ENCODE results near the gene CORIN.
A peak's percentile ranks its signal among the peaks of the same experiment; 100 is the strongest.

CORIN gene

DNA sequence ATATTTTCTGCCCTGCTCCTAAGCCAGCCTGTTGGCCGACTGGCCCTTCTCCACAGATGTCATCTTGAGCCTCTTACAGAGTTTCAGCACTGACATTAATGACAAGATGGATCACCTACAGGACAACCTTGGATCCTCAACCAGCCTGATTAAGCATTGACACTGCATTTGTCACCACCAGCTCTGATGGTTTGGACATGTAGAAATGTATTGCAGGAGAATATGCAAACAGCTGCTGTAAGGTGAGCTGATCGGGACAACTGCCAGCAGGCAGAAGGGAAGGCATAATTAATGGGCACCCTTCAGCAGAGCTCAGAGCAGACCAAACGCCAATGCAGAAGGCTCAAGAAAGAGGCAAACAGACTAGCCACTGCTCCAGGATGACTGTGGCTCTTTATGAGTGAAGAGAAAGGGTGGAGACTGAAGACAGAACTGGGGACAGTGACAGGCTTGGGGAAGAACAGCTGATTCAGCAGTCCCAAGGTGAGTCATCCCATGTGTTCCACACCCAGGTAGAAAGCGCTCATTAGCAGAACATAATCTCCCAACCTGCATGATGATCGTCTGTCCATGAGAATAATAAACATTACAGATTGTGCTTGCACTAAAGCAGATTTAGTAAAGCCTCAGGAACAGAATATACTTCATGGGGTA lies 6.7 kb downstream of the CORIN start:
- CTCF ChIA-PET, result no interaction called here
- TF ChIP-seq SALL2 (tag by site-specific recombination; IDR thresholded peaks at IDR 0.05; ENCODE audit: borderline replicate concordance) (no peak), REST (tag by site-specific recombination; IDR thresholded peaks at IDR 0.05) (no peak), ZNF776 (tag by site-specific recombination; IDR thresholded peaks at IDR 0.05; ENCODE audit: borderline replicate concordance) (no peak), ZNF221 (tag by site-specific recombination; IDR thresholded peaks at IDR 0.05; ENCODE audit: borderline replicate concordance) (no peak), ZNF16 (tag by site-specific recombination; IDR thresholded peaks at IDR 0.05; ENCODE audit: low read depth) (no peak), ZNF558 (tag by site-specific recombination; IDR thresholded peaks at IDR 0.05) (0 out of 2 replicates have a peak, but pooled peaks have one; percentile 28), REPIN1 (tag by site-specific recombination; IDR thresholded peaks at IDR 0.05; ENCODE audit: low read depth) (no peak), ZBTB17 (tag by site-specific recombination; IDR thresholded peaks at IDR 0.05) (peak; percentile 18; the same call in 1 of the 2 replicates), ZNF596 (tag by site-specific recombination; IDR thresholded peaks at IDR 0.05) (no peak)
- H3K27ac ChIP-seq (ENCODE audit: extremely low read depth, low read depth, low read length), result no peak overlapping the region
- no peaks in the 10 kb centered on the region for H3K9me3 ChIP-seq (ENCODE audit: control insufficient read depth, insufficient read depth, low read depth, low read length)
- H3K36me3 ChIP-seq (ENCODE audit: control insufficient read depth in 2 of 2, insufficient read depth in 1 of 2, low read length in 2 of 2), result no peaks in the 10 kb centered on the region
- POLR2A ChIA-PET, result no interaction called here
- no peaks in the 10 kb centered on the region for H3K4me1 ChIP-seq (ENCODE audit: control insufficient read depth, insufficient read depth, low read length)
- no peak overlapping the region for H3K4me3 ChIP-seq (ENCODE audit: low read depth, low read length)

- Histone ChIP-seq H3K4me3 (ENCODE audit: low read depth, low read length) (no peak overlapping the region), H3K4me1 (ENCODE audit: control insufficient read depth, insufficient read depth, low read length) (no peaks in the 10 kb centered on the region), H3K27ac (ENCODE audit: extremely low read depth, low read depth, low read length) (no peak overlapping the region), H3K9me3 (ENCODE audit: control insufficient read depth, insufficient read depth, low read depth, low read length) (no peaks in the 10 kb centered on the region), H3K36me3 (ENCODE audit: control insufficient read depth in 2 of 2, insufficient read depth in 1 of 2, low read length in 2 of 2) (no peaks in the 10 kb centered on the region)
- CTCF ChIA-PET, result interaction anchor here (0.6 to 0.7 kb wide), 2 partner anchors 45 to 222 kb away, joined by 3 to 4 read pairs; no protein-coding TSS in a partner anchor
- POLR2A ChIA-PET, result no interaction called here
- TF ChIP-seq, protein P1, sequence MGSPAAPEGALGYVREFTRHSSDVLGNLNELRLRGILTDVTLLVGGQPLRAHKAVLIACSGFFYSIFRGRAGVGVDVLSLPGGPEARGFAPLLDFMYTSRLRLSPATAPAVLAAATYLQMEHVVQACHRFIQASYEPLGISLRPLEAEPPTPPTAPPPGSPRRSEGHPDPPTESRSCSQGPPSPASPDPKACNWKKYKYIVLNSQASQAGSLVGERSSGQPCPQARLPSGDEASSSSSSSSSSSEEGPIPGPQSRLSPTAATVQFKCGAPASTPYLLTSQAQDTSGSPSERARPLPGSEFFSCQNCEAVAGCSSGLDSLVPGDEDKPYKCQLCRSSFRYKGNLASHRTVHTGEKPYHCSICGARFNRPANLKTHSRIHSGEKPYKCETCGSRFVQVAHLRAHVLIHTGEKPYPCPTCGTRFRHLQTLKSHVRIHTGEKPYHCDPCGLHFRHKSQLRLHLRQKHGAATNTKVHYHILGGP (tag by site-specific recombination; IDR thresholded peaks at IDR 0.05), result no peak
- no peak for TF ChIP-seq GLIS2 (tag by site-specific recombination; IDR thresholded peaks at IDR 0.05)
- no peak for TF ChIP-seq REPIN1 (tag by site-specific recombination; IDR thresholded peaks at IDR 0.05; ENCODE audit: low read depth)
- TF ChIP-seq, protein P2, sequence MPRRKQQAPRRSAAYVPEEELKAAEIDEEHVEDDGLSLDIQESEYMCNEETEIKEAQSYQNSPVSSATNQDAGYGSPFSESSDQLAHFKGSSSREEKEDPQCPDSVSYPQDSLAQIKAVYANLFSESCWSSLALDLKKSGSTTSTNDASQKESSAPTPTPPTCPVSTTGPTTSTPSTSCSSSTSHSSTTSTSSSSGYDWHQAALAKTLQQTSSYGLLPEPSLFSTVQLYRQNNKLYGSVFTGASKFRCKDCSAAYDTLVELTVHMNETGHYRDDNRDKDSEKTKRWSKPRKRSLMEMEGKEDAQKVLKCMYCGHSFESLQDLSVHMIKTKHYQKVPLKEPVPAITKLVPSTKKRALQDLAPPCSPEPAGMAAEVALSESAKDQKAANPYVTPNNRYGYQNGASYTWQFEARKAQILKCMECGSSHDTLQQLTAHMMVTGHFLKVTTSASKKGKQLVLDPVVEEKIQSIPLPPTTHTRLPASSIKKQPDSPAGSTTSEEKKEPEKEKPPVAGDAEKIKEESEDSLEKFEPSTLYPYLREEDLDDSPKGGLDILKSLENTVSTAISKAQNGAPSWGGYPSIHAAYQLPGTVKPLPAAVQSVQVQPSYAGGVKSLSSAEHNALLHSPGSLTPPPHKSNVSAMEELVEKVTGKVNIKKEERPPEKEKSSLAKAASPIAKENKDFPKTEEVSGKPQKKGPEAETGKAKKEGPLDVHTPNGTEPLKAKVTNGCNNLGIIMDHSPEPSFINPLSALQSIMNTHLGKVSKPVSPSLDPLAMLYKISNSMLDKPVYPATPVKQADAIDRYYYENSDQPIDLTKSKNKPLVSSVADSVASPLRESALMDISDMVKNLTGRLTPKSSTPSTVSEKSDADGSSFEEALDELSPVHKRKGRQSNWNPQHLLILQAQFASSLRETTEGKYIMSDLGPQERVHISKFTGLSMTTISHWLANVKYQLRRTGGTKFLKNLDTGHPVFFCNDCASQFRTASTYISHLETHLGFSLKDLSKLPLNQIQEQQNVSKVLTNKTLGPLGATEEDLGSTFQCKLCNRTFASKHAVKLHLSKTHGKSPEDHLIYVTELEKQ (tag by site-specific recombination; IDR thresholded peaks at IDR 0.05; ENCODE audit: borderline replicate concordance), result no peak
- no peak for TF ChIP-seq ZNF239 (tag by site-specific recombination; IDR thresholded peaks at IDR 0.05)
- no peak for TF ChIP-seq ZNF133 (tag by site-specific recombination; IDR thresholded peaks at IDR 0.05)
- no peak for TF ChIP-seq ZFP3 (tag by site-specific recombination; IDR thresholded peaks at IDR 0.05; ENCODE audit: low read depth)
Observed at GRCh38 chr4:47830265-47831025, 7.4 kb downstream of the CORIN start.
